Vagina (tissue), 2 donors: Measurements from ENCODE around the gene APOL4.

Experiments
- CTCF ChIP-seq, 3 experiments: fragments of 450-650 bp in 2 of 3; fragments of 200-600 bp in 1 of 3; sonication (generic) in 1 of 3; IDR thresholded peaks; one replicate each; pipeline ENCODE4 v1.5.1; 2017 to 2019; ENCODE audit warnings: antibody characterized with exemption in 3 of 3, mild to moderate bottlenecking in 2 of 3, moderate library complexity in 2 of 3
- POLR2A ChIP-seq, 2 donors: fragments of 450-650 bp; IDR thresholded peaks; one replicate each; pipeline ENCODE4 v1.6.1; 2017; ENCODE audit warnings: antibody characterized with exemption in 2 of 2, mild to moderate bottlenecking in 2 of 2, moderate library complexity in 2 of 2
- POLR2AphosphoS5 ChIP-seq, 2 donors: sonication (generic); formaldehyde crosslinking; IDR thresholded peaks; one replicate each; pipeline ENCODE4 v1.9.0; 2017; ENCODE audit warnings: antibody characterized with exemption in 2 of 2, mild to moderate bottlenecking in 2 of 2, low read depth in 1 of 2; ENCODE audit not compliant: insufficient read depth in 1 of 2

- no peak for TF ChIP-seq POLR2AphosphoS5 (IDR thresholded peaks at IDR 0.05; ENCODE audit: insufficient read depth in 1 of 2, low read depth in 1 of 2)
- TF ChIP-seq CTCF (IDR thresholded peaks at IDR 0.05): no peak
- TF ChIP-seq POLR2A (IDR thresholded peaks at IDR 0.05): no peak
These were observed 49.5 kb downstream of the APOL4 start for GRCh38 chr22:36152088-36152487.
